ENCODE data around the gene WDR70.

DNA sequence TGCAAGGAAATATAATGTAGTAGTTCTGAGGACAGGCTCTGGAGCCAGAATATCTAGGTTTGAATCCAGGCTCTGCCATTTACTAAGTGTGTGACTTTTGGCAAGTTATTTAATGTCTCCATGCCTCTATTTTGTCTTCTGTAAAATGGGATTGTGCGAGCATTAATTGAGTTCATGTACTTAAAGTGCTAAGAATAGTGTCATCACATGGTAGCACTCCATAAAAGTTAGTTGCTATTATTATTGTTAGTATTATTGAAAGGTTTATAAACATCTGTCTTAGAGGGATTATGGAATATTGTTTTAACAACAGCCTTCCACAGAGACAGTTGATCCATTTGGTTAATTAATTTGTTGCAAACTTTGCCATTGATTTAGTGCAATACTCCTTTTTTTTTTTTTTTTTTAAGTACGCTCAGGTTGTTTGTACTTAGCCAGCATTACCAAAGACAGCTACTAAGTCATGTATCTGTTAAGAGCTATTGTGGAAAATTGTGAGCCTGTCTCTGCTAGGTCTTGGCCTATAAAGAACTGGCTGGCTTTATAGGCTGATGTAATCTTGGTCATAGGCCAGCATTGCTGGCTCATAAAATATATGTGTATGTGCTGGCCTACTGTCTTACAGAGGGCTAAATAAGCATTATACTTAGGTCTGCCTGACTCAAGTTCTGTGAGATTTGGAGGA is 174.7 kb downstream of the WDR70 start:
- TF ChIP-seq, protein P1, sequence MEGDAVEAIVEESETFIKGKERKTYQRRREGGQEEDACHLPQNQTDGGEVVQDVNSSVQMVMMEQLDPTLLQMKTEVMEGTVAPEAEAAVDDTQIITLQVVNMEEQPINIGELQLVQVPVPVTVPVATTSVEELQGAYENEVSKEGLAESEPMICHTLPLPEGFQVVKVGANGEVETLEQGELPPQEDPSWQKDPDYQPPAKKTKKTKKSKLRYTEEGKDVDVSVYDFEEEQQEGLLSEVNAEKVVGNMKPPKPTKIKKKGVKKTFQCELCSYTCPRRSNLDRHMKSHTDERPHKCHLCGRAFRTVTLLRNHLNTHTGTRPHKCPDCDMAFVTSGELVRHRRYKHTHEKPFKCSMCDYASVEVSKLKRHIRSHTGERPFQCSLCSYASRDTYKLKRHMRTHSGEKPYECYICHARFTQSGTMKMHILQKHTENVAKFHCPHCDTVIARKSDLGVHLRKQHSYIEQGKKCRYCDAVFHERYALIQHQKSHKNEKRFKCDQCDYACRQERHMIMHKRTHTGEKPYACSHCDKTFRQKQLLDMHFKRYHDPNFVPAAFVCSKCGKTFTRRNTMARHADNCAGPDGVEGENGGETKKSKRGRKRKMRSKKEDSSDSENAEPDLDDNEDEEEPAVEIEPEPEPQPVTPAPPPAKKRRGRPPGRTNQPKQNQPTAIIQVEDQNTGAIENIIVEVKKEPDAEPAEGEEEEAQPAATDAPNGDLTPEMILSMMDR (conservative IDR thresholded peaks at IDR 0.05; ENCODE audit: low read depth, low read length) = no peak
- no peak for TF ChIP-seq EZH2 (IDR thresholded peaks at IDR 0.05; ENCODE audit: low read length, unreplicated experiment)
